HuH-7.5 (cell line): ENCODE results near the gene FOXJ3.

ENCODE experiments used
- DNase-seq: peaks from one replicate; pipeline ENCODE4 v3.0.0; 2011; ENCODE audit warnings: low spot score

FOXJ3 gene

GRCh38 chr1:42311138-42311537 is 23.9 kb downstream of the FOXJ3 start:
- no peak for DNase-seq

DNA sequence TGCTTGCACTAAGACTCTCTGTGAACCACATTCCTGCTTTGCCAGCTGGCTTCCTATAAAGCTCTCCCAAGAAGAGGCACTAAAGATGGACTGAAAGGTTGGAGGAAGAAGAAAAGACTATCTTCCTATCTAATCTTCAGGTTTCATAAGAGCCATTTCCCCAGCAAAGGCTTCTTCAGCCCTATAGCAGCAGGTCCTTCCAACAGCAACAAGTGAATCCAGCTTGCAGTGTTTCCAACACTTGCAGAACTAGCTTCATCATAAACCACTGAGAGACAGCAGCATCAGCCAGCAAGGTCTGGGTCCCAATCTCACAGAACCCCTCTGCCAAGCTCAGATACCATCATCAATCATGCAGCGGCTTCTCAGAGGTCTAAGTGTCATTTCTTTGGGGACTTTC is 28.1 kb downstream of the FOXJ3 start:
- no peak for DNase-seq

GRCh38 chr1:42305639-42306038 is 29.4 kb downstream of the FOXJ3 start:
- DNase-seq = no peak

GRCh38 chr1:42302034-42302433 is 33.0 kb downstream of the FOXJ3 start:
- DNase-seq = no peak

DNA sequence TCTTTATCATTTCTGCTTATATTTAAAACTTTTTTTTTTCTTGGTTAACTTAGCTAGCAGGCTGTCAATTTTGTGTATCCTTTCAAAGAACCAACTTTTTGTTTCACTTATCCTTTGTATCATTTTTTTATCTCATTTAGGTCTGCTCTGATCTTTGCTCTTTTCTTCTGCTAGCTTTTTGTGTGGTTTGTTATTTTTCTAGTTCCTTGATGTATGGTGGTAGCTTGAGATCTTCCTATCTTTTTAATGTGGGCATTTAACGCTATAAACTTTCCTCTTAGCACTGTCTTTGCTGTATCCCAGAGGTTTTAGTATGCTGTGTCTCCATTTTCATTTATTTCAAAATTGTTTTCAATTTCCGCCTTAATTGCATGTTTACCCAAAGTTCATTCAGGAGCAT is 36.5 kb downstream of the FOXJ3 start:
- no peak for DNase-seq

GRCh38 chr1:42295816-42296215 is 39.2 kb downstream of the FOXJ3 start:
- DNase-seq = no peak

GRCh38 chr1:42290130-42290529 is 44.9 kb downstream of the FOXJ3 start:
- DNase-seq = no peak

DNA sequence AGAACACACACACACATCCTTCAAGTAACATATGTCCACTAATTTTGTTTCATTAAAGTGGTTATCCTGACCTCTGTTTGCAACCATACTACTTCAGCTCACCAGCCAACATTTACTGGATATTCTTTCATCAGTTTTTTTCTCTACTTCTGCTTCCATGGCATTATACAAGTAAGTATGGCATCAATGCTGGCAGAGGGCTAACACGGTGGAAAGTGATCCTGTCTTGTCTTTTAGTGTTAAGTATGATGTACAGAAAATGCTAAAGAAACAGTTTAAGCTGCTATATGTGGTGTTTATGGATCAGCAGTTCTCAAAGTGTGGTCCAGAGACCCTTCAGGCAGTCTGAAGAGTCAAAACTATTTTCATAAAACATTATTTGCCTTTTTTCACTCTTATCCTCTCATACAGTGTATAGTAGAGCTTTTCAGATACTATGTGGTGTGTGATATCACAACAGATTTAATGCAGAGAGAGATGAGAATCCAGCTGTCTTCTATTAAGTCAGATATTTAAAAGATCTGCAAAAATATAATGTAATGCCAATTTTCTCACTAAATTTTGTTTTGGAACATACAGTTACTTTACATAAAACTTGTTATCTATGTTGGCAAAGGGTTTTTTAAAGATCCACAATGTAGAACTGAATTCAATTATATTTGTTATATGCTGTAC is 46.6 kb downstream of the FOXJ3 start:
- DNase-seq = no peak

DNA sequence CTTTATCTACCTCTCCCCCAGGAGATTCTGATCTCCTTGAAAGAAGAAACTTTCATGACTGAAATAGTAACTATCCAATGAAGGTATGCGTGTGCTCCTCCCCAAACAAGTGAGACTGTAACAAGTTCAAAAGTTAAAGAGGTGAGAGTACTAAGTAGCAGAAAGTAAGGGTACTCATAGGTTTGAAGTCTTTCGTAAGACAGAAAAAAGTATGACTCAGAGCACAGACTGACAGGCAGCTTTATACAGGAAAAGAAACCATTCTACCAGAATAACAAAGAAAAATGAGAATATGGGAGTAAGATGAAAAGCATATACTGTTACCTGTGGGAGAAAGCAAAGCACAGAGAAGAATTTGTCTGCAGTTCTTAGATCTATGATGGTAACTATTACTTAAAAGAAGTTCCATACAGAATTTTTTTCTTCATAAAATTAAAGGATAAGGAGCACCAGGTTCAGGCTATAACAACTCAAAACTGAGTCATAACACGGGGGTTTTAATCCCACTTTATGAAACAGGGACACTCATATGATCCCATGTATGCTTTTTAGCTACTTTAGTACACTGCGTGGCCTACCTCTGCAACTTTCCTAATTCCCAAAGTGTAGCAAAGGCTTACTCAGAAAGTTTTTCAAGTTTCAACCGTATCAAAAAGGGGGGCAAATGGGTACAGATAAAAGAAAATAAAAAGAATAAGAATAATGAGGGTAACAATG is 52.0 kb downstream of the FOXJ3 start:
- no peak for DNase-seq

- no peak for DNase-seq
Measured at GRCh38 chr1:42282024-42282579, 52.9 kb downstream of the FOXJ3 start.

DNA sequence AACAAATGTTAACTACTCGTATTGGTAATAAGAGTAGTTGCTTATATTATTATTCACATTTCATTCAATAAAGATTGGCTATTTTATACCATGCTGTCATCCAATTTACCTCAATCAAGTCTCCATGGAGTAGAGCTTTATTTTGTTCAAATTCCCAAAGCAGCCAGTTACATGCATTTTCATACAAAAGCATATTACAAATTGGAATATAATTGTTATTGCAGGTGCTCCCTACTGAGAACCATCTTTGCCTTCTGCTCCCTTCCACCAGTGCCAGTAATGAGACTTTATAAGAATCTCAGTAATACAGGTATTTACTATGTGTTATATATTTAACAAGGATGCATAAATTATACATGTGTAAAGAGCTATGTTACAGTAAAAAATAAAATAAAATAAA is 54.2 kb downstream of the FOXJ3 start:
- no peak for DNase-seq

- no peak for DNase-seq
Measured at GRCh38 chr1:42279055-42279454, 56.0 kb downstream of the FOXJ3 start.

GRCh38 chr1:42272920-42273319 is 62.1 kb downstream of the FOXJ3 start:
- no peak for DNase-seq

DNA sequence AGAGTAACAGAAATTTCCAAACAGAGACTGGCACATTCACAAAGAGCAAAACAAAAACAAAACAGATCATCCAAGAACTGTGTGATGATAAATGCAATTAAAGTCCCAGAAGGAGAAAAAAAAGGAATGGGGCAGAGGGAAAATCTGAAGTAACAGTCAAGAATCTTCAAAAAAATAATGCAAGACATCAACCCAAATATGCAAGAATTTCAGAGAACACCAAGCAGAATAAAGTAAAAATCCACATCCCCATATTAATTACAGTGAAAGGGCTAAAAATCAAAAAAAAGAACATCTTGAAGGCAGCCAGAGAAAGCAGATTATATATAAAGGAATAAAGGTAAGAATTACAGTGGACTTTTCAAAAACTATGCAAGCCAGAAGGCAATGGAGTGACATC is 67.1 kb downstream of the FOXJ3 start:
- no peak for DNase-seq

- no peak for DNase-seq
Measured at GRCh38 chr1:42266253-42267135, 68.5 kb downstream of the FOXJ3 start.

GRCh38 chr1:42264511-42265190 is 70.4 kb downstream of the FOXJ3 start:
- no peak for DNase-seq

GRCh38 chr1:42263019-42263418 is 72.0 kb downstream of the FOXJ3 start:
- DNase-seq = no peak

- DNase-seq = no peak
Measured at GRCh38 chr1:42260376-42261070, 74.5 kb downstream of the FOXJ3 start.

DNA sequence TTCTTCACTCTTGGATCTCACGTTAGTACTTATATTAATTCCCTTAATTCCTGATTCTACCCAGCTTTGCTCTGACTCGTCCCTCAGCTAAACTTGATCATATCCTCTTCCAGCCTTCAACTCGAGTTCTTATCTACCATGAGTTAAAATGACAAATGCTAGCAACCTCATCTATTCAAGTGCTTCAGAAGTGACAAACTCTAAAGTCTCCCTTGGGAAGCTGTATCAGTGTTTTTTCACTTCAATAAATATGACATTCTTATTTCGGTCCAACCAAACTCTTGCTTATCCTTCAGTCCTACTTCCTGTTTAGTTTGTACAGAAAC is 75.3 kb downstream of the FOXJ3 start:
- DNase-seq = no peak

- no peak for DNase-seq
Measured at GRCh38 chr1:42259059-42259738, 75.8 kb downstream of the FOXJ3 start.

DNA sequence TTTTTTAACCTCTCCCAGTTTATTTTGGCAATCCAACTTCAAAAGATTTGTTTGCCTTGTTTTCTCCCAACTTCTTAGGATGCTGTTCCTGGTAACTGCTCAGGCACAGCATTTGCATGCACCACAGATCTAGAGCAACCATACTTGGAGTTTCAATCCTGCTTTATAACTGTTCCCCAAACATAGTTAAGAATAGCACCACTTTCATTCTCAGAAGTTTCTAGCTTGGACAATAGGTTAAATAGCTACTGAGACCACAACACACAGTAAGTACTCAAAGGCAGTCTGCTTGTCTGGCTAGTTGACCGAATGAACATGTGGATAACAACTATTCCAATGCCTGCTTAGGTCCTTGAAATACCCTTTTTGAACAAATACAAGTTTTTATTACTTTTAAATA is 76.8 kb downstream of the FOXJ3 start:
- no peak for DNase-seq
